Measurements from ENCODE around the gene PTPN4.

Gene PTPN4

GRCh38 chr2:119760956-119761275 is 1.2 kb downstream of the PTPN4 start:
- FAIRE-seq = peak; percentile 90
- DNase-seq (ENCODE audit: insufficient read length, low spot score) = no peak

- FAIRE-seq = peak; percentile 28
- no peak for DNase-seq (ENCODE audit: insufficient read length, low spot score)
Measured at GRCh38 chr2:119764832-119765231, 5.1 kb downstream of the PTPN4 start.

- DNase-seq (ENCODE audit: insufficient read length, low spot score) = no peak
- FAIRE-seq = no peak
Measured at GRCh38 chr2:119765433-119766002, 5.8 kb downstream of the PTPN4 start.

GRCh38 chr2:119766944-119767343 is 7.2 kb downstream of the PTPN4 start:
- DNase-seq (ENCODE audit: insufficient read length, low spot score) (no peak), FAIRE-seq (no peak)

- FAIRE-seq (no peak), DNase-seq (ENCODE audit: insufficient read length, low spot score) (no peak)
Measured at GRCh38 chr2:119768742-119769141, 9.0 kb downstream of the PTPN4 start.

- DNase-seq (ENCODE audit: insufficient read length, low spot score) (no peak), FAIRE-seq (no peak)
Measured at GRCh38 chr2:119769645-119770044, 9.9 kb downstream of the PTPN4 start.

- FAIRE-seq (no peak), DNase-seq (ENCODE audit: insufficient read length, low spot score) (no peak)
Measured at GRCh38 chr2:119771331-119771730, 11.6 kb downstream of the PTPN4 start.

- FAIRE-seq = no peak
- no peak for DNase-seq (ENCODE audit: insufficient read length, low spot score)
Measured at GRCh38 chr2:119772128-119772527, 12.4 kb downstream of the PTPN4 start.

GRCh38 chr2:119772767-119773166 is 13.0 kb downstream of the PTPN4 start:
- DNase-seq (ENCODE audit: insufficient read length, low spot score) (no peak), FAIRE-seq (peak; percentile 35)

- no peak for FAIRE-seq
Measured at GRCh38 chr2:119774026-119774425, 14.3 kb downstream of the PTPN4 start.

GRCh38 chr2:119775102-119775501 is 15.4 kb downstream of the PTPN4 start:
- FAIRE-seq (no peak), DNase-seq (ENCODE audit: insufficient read length, low spot score) (no peak)

More at GRCh38 chr2:119774026-119774425, 14.3 kb downstream of the PTPN4 start:
- no peak for DNase-seq (ENCODE audit: insufficient read length, low spot score)

GRCh38 chr2:119782308-119783027 is 22.7 kb downstream of the PTPN4 start:
- FAIRE-seq = no peak

GRCh38 chr2:119784876-119785275 is 25.2 kb downstream of the PTPN4 start:
- FAIRE-seq (no peak), DNase-seq (ENCODE audit: insufficient read length, low spot score) (no peak)

More at GRCh38 chr2:119782308-119783027, 22.7 kb downstream of the PTPN4 start:
- DNase-seq (ENCODE audit: insufficient read length, low spot score) = no peak

GRCh38 chr2:119786295-119786694 is 26.6 kb downstream of the PTPN4 start:
- FAIRE-seq (no peak), DNase-seq (ENCODE audit: insufficient read length, low spot score) (no peak)

- DNase-seq (ENCODE audit: insufficient read length, low spot score) (no peak), FAIRE-seq (no peak)
Measured at GRCh38 chr2:119788752-119789151, 29.0 kb downstream of the PTPN4 start.

- DNase-seq (ENCODE audit: insufficient read length, low spot score) (no peak), FAIRE-seq (no peak)
Measured at GRCh38 chr2:119790466-119790865, 30.7 kb downstream of the PTPN4 start.

- no peak for DNase-seq (ENCODE audit: insufficient read length, low spot score)
- FAIRE-seq = no peak
Measured at GRCh38 chr2:119792907-119793312, 33.2 kb downstream of the PTPN4 start.

- DNase-seq (ENCODE audit: insufficient read length, low spot score) (no peak), FAIRE-seq (no peak)
Measured at GRCh38 chr2:119794237-119794636, 34.5 kb downstream of the PTPN4 start.

- FAIRE-seq = no peak
Measured at GRCh38 chr2:119795309-119796303, 35.9 kb downstream of the PTPN4 start.

GRCh38 chr2:119800376-119800902 is 40.7 kb downstream of the PTPN4 start:
- FAIRE-seq (peak; percentile 35), DNase-seq (ENCODE audit: insufficient read length, low spot score) (no peak)

More at GRCh38 chr2:119795309-119796303, 35.9 kb downstream of the PTPN4 start:
- no peak for DNase-seq (ENCODE audit: insufficient read length, low spot score)

GRCh38 chr2:119801040-119801439 is 41.3 kb downstream of the PTPN4 start:
- FAIRE-seq (no peak), DNase-seq (ENCODE audit: insufficient read length, low spot score) (no peak)

All from GM19239 (cell line).